Astrocyte of the cerebellum (primary cell): ENCODE data around the gene MTX3.

ENCODE experiments used
- DNase-seq: peaks from one replicate; pipeline ENCODE4 v3.0.0-alpha.2; 2011; ENCODE audit warnings: low read depth
- H3K4me3 ChIP-seq: 2 replicates; pipeline ENCODE4 v1.5.1; 2011; ENCODE audit warnings: mild to moderate bottlenecking, low read depth, low read length, moderate library complexity
- in situ Hi-C: cut with HindIII; loops from 2 replicates; pipeline ENCODE4 v1.10.0; 2017; ENCODE audit warnings: low sequenced_read_pairs
- TF ChIP-seq, protein P1 (sequence below): IDR thresholded peaks from 2 replicates; pipeline ENCODE4 v1.5.1; 2012; ENCODE audit warnings: low read length, low read depth, moderate library complexity, mild to moderate bottlenecking; ENCODE audit errors: missing control alignments

The MTX3 gene

GRCh38 chr5:80034559-80034958 is 43.5 kb upstream of the MTX3 start:
- TF ChIP-seq, protein P1, sequence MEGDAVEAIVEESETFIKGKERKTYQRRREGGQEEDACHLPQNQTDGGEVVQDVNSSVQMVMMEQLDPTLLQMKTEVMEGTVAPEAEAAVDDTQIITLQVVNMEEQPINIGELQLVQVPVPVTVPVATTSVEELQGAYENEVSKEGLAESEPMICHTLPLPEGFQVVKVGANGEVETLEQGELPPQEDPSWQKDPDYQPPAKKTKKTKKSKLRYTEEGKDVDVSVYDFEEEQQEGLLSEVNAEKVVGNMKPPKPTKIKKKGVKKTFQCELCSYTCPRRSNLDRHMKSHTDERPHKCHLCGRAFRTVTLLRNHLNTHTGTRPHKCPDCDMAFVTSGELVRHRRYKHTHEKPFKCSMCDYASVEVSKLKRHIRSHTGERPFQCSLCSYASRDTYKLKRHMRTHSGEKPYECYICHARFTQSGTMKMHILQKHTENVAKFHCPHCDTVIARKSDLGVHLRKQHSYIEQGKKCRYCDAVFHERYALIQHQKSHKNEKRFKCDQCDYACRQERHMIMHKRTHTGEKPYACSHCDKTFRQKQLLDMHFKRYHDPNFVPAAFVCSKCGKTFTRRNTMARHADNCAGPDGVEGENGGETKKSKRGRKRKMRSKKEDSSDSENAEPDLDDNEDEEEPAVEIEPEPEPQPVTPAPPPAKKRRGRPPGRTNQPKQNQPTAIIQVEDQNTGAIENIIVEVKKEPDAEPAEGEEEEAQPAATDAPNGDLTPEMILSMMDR: no peak
- in situ Hi-C loops: no loop called here
- peak overlapping the region; percentile 34 for H3K4me3 ChIP-seq
- no peak for DNase-seq

GRCh38 chr5:80033513-80033912 is 42.5 kb upstream of the MTX3 start:
- DNase-seq: no peak

DNA sequence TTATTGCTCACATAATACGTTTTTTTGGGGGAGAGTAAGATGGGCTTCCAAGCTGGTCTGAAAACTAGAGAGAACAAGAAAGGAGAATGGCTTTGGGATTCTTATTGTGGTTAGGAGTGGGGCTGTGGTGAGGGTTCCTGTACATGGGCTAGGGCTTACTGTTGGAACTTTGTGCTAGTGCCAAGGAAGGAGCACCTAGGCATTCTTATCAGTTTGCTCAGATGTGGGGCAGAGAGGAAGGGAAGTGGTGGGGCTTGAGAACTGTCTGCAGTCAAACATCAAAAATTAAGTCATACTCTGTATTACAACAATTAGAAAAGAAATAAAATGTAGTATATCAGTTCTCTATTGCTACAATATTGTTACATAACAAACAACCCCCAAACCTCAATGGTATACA is 40.0 kb upstream of the MTX3 start:
- no peak overlapping the region for H3K4me3 ChIP-seq
- TF ChIP-seq, protein P1: no peak
- in situ Hi-C loops: no loop called here
- no peak for DNase-seq

More at GRCh38 chr5:80033513-80033912, 42.5 kb upstream of the MTX3 start:
- in situ Hi-C loops: no loop called here
- H3K4me3 ChIP-seq: no peak overlapping the region
- TF ChIP-seq, protein P1: no peak

DNA sequence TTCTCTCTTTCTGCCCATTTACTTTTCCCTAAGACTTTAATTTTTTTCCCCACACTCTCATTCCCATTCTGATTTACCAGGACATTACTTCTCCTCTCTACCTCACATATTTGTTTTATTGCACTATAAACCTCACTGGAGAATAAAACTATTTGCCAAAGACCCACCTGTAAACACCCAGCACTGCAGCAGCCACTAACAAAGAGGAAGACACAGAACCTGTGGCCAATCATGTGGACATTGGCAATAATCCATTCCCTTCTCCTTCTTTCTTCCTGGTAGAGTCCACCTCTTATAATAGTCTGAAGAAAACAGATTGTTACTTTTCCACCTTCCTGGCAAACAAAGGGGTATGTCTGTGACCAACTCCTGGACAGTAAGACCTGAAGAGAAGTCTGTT is 35.8 kb upstream of the MTX3 start:
- DNase-seq: no peak
- in situ Hi-C loops: no loop called here
- no peak overlapping the region for H3K4me3 ChIP-seq
- TF ChIP-seq, protein P1: no peak

GRCh38 chr5:80025069-80025468 is 34.0 kb upstream of the MTX3 start:
- TF ChIP-seq, protein P1: no peak
- no peak overlapping the region for H3K4me3 ChIP-seq
- DNase-seq: no peak
- in situ Hi-C loops: no loop called here

GRCh38 chr5:80010754-80011392 is 19.8 kb upstream of the MTX3 start:
- TF ChIP-seq, protein P1: no peak
- in situ Hi-C loops: no loop called here
- no peak for DNase-seq
- H3K4me3 ChIP-seq: no peak overlapping the region
